HG02759 (cell line): ENCODE measurements around the gene LAPTM5.

Experiments
- ATAC-seq: cut with Tn5 transposase; IDR thresholded peaks from one replicate; pipeline ENCODE4 v1.9.1; 2021; ENCODE audit warnings: mild to moderate bottlenecking, moderate library complexity; ENCODE audit not compliant: unreplicated experiment

Gene LAPTM5

GRCh38 chr1:30731109-30731805, 26.3 kb downstream of the LAPTM5 start:
- ATAC-seq = no peak

- ATAC-seq = peak; percentile 46
Observed at GRCh38 chr1:30730346-30731108, 27.0 kb downstream of the LAPTM5 start.

GRCh38 chr1:30729901-30730300, 27.7 kb downstream of the LAPTM5 start:
- ATAC-seq = no peak

GRCh38 chr1:30728832-30729638, 28.5 kb downstream of the LAPTM5 start:
- no peak for ATAC-seq

- ATAC-seq = no peak
Observed at GRCh38 chr1:30728340-30728739, 29.2 kb downstream of the LAPTM5 start.

- no peak for ATAC-seq
Observed at GRCh38 chr1:30727824-30728223, 29.8 kb downstream of the LAPTM5 start.

- ATAC-seq = no peak
Observed at GRCh38 chr1:30726773-30727684, 30.5 kb downstream of the LAPTM5 start.

- ATAC-seq = no peak
Observed at GRCh38 chr1:30726236-30726635, 31.3 kb downstream of the LAPTM5 start.

GRCh38 chr1:30725450-30726095, 32.0 kb downstream of the LAPTM5 start:
- no peak for ATAC-seq

- no peak for ATAC-seq
Observed at GRCh38 chr1:30724655-30725421, 32.7 kb downstream of the LAPTM5 start.

GRCh38 chr1:30724175-30724574, 33.4 kb downstream of the LAPTM5 start:
- ATAC-seq = no peak

- no peak for ATAC-seq
Observed at GRCh38 chr1:30723331-30723755, 34.2 kb downstream of the LAPTM5 start, which contains the start of gene MATN1. MATN1 (minus strand) TSS chr1:30723585; CDS start chr1:30723551, 34 bp downstream.

GRCh38 chr1:30721812-30722537, 35.6 kb downstream of the LAPTM5 start:
- no peak for ATAC-seq

GRCh38 chr1:30721341-30721793, 36.2 kb downstream of the LAPTM5 start:
- ATAC-seq = no peak

- no peak for ATAC-seq
Observed at GRCh38 chr1:30720271-30721223, 37.0 kb downstream of the LAPTM5 start.

GRCh38 chr1:30719406-30720270, 37.9 kb downstream of the LAPTM5 start:
- ATAC-seq = no peak
